Muscle layer of colon (tissue), 2 donors: ENCODE measurements around the gene TXNL1.
"Not testable (repeated sequence)": the region's sequence is repeated elsewhere in the genome, so short reads cannot be mapped to it uniquely, and the experiment has no call there.

ENCODE experiments used
- H3K27ac ChIP-seq: one replicate; pipeline ENCODE4 v1.7.0; 2013; ENCODE audit warnings: low read depth, mild to moderate bottlenecking, low read length, moderate library complexity
- H3K27me3 ChIP-seq, 2 donors: one replicate each; pipeline ENCODE4 v1.7.0; 2013; ENCODE audit warnings: low read length in 2 of 2, mild to moderate bottlenecking in 2 of 2; ENCODE audit not compliant: insufficient read depth in 2 of 2, control insufficient read depth in 1 of 2
- H3K36me3 ChIP-seq: one replicate; pipeline ENCODE4 v1.7.0; 2013; ENCODE audit warnings: mild to moderate bottlenecking, low read length; ENCODE audit not compliant: insufficient read depth
- H3K4me1 ChIP-seq: one replicate; pipeline ENCODE4 v1.7.0; 2013; ENCODE audit warnings: mild to moderate bottlenecking, low read length; ENCODE audit not compliant: insufficient read depth
- H3K4me3 ChIP-seq, 2 donors: one replicate each; pipeline ENCODE4 v1.7.0; 2013; ENCODE audit warnings: low read length in 2 of 2, low read depth in 1 of 2, mild to moderate bottlenecking in 1 of 2, moderate library complexity in 1 of 2
- H3K9ac ChIP-seq: one replicate; pipeline ENCODE4 v1.7.0; 2013; ENCODE audit warnings: low read length
- H3K9me3 ChIP-seq: one replicate; pipeline ENCODE4 v1.7.0; 2013; ENCODE audit warnings: mild to moderate bottlenecking, low read length
- donor health status: abdominal sarcoma.
- donor health status: Adenocarcinoma of cecum.

Gene TXNL1

DNA sequence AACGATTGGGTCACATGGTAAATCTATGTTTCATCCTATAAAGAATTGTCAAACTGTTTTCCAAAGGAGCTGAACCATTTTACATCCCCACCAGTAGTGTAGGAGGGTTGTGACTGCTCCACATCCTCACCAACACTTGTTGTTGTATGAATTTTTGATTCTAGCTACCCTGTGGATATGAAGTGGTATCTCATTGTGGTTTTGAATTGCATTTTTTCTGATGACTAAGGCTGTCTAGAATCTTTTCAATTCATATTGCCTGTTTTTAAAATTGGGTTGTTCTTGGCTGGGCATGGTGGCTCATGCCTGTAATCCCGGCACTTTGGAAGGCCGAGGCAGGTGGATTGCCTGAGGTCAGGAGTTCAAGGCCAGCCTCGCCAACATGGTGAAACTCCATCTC is 44.5 kb downstream of the TXNL1 start:
- H3K27ac ChIP-seq: no peak overlapping the region
- H3K4me3 ChIP-seq: no peak overlapping the region
- H3K9me3 ChIP-seq: no peaks in the 10 kb centered on the region
- no peaks in the 10 kb centered on the region for H3K27me3 ChIP-seq
- no peak overlapping the region for H3K9ac ChIP-seq
- H3K4me1 ChIP-seq: no peaks in the 10 kb centered on the region
- no peaks in the 10 kb centered on the region for H3K36me3 ChIP-seq

DNA sequence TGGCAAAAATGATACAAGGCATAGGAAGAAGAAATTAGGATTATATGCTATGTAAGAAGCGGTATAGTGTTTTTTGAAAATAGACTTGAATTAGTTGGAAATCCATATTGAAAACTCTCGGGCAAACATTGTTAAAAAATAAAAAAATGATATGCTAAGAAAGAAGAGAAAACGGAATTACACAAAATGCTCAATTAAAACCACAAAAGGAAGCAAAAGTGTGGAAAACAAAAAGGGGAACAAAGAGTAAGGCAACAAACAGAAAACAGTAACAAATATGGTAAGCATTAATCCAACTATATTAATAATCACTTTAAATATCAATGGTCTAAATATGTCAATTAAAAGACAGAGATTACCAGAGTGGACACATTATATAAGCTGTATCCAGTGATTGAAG is 58.4 kb downstream of the TXNL1 start:
- H3K9me3 ChIP-seq: no peaks in the 10 kb centered on the region
- H3K27me3 ChIP-seq: no peaks in the 10 kb centered on the region
- no peak overlapping the region for H3K27ac ChIP-seq
- H3K36me3 ChIP-seq: no peaks in the 10 kb centered on the region
- peaks cover 10% of the 10 kb centered on the region for H3K4me1 ChIP-seq
- no peak overlapping the region for H3K4me3 ChIP-seq
- H3K9ac ChIP-seq: no peak overlapping the region

DNA sequence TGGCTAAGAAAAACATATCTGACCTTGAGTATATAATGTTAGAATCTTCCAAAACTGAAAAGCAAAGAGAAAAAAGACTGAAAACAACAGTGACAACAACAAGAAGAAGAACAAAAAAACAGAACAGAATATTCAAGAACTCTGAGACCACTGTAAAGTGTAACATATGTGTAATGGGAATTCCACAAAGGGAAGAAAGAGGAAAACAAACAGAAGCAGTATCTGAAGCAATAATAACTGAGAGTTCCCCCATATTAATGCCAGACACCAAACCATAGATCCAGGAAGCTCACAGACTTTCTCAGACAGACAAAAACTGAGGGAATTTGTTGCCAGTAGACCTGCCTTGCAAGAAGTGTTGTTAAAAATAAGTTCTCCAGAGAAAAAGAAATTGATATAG is 58.9 kb downstream of the TXNL1 start:
- H3K9me3 ChIP-seq: no peaks in the 10 kb centered on the region
- no peak overlapping the region for H3K4me3 ChIP-seq
- no peaks in the 10 kb centered on the region for H3K36me3 ChIP-seq
- H3K9ac ChIP-seq: no peak overlapping the region
- H3K4me1 ChIP-seq: peaks cover 12% of the 10 kb centered on the region
- H3K27ac ChIP-seq: no peak overlapping the region
- no peaks in the 10 kb centered on the region for H3K27me3 ChIP-seq

DNA sequence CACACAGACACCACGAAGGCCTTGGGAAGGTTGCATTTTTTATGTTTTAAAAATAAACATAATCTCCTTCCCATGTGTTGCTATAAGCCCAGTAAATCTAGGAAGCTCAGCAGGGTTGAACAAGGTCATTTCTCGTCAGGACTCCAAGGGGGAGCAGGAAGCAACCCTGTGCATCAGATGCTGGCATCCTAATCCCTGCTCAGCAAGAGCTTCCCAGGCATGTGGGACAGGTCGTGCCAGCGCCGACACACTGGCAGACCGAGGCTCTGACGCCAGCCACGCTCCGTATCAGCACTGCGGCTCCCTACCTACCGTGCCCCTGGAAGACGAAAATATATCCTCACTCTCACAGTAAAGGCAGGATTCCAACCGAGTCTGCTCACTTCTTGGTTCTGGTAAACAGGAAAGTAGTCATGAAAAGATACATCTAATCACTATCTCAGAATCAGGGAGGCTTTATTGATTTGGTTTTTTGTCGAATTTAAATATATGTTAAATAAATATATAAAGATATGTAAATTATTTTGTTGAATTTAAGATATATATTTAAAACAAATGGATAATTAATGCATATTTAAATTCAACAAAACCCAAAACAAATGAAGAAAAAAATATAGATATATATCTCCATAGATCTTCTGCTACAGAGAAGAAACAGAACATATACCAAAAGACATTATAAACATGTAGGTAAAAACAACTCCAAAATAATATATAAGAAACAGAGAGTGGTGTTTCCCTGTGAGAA is 61.4 kb downstream of the TXNL1 start:
- no peaks in the 10 kb centered on the region for H3K9me3 ChIP-seq
- no peaks in the 10 kb centered on the region for H3K27me3 ChIP-seq
- H3K4me3 ChIP-seq: no peak overlapping the region
- no peak overlapping the region for H3K27ac ChIP-seq
- peaks cover 15% of the 10 kb centered on the region for H3K4me1 ChIP-seq
- H3K9ac ChIP-seq: no peak overlapping the region
- no peaks in the 10 kb centered on the region for H3K36me3 ChIP-seq

DNA sequence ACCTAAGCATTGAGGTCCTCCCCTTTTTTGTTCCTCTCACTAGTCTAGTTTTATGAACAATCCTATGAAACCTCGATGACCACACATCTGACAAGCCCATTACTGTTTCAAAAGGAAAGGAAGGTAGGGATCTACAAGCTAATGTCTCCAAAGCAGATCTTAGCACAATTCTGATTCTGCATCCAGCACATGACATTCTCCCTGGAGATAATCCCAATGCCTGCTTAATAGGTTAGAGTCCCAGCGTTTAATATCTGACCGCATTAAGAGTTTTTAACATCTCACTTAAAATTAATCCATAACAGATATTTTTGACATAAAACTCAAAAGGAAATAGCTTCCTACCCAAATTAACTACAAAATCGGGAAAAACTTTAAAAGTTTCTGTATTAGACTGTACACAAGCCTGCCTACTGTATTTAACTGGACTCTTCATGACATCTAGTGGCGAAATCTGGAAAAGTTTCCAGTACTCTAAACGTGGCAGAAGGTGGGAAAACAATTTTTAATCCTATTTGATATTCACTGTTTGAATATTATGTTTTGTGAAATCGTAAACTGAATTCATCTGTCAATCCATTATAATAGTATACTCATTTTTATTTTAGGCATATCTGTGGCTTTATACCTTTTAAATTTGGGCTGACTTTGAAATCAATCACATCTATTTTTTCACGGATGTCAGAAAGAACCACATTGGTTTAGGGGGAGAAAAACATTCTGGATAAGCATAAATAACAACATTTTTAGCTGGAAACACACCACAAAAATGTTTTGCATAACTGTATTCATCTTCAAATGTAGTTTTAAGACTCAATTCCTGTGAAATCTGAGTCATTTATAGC is 62.4 kb downstream of the TXNL1 start:
- H3K9ac ChIP-seq: no peak overlapping the region

DNA sequence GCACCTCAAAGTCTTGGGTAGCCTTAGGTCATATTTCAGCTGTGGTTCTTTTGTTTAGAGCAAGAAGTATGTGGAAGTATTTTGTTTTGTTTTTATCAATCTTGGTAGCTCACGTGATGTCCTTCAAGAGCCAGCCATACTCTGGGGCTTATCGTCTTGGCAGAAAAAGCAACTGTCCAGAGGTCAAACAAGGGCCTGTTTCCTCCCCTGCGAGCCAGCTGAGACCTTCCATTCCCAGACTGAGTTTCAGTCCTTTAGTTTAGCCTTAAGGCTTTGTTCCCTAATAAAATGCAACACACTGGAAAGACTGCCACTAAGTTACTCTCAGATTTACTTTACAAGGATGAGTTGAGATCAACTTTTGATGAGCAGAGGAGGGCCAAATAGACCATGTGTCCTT is 63.5 kb downstream of the TXNL1 start:
- H3K9ac ChIP-seq: no peak overlapping the region
- H3K27ac ChIP-seq: no peak overlapping the region
- no peak overlapping the region for H3K4me3 ChIP-seq
- no peaks in the 10 kb centered on the region for H3K36me3 ChIP-seq
- H3K4me1 ChIP-seq: peaks cover 15% of the 10 kb centered on the region
- no peaks in the 10 kb centered on the region for H3K9me3 ChIP-seq
- no peaks in the 10 kb centered on the region for H3K27me3 ChIP-seq

More for the DNA sequence above, 62.4 kb downstream of the TXNL1 start:
- H3K4me3 ChIP-seq: no peak overlapping the region
- H3K9me3 ChIP-seq: no peaks in the 10 kb centered on the region
- H3K4me1 ChIP-seq: peaks cover 15% of the 10 kb centered on the region
- no peaks in the 10 kb centered on the region for H3K27me3 ChIP-seq
- H3K27ac ChIP-seq: no peak overlapping the region
- no peaks in the 10 kb centered on the region for H3K36me3 ChIP-seq

DNA sequence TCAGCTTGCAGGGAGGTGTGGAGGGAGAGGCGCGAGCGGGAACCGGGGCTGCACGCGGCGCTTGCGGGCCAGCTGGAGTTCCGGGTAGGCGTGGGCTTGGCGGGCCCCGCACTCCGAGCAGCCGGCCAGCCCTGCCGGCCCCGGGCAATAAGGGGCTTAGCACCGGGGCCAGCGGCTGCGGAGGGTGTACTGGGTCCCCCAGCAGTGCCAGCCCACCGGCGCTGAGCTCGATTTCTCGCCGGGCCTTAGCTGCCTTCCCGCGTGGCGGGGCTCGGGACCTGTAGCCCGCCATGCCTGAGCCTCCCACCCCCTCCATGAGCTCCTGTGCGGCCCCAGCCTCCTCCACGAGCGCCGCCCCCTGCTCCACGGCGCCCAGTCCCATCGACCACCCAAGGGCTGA is 66.1 kb downstream of the TXNL1 start:
- H3K4me1 ChIP-seq: peaks cover 15% of the 10 kb centered on the region
- not testable (repeated sequence) for H3K27me3 ChIP-seq, H3K27ac ChIP-seq, H3K9me3 ChIP-seq, H3K9ac ChIP-seq, H3K36me3 ChIP-seq, H3K4me3 ChIP-seq

DNA sequence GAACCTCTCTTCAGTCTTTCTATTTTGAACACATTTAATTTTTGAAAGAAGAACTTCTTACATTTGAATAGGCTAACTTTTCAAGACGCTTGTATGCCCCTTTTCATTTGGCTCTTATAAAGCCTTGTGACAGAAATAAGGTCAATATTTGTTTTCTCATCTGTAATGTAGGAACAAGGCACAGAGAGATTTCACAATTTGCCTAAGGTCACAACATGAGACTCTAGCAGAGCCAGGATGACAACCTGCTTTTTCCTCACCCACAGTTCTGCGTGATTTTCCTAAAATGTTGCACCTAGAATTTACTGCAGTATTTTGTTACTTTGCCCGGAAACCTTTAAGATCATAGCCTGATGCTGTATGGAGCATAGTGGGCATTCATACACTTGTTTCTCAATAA is 67.4 kb downstream of the TXNL1 start:
- no peak overlapping the region for H3K9ac ChIP-seq
- no peak overlapping the region for H3K27ac ChIP-seq
- peaks cover 15% of the 10 kb centered on the region for H3K4me1 ChIP-seq
- no peaks in the 10 kb centered on the region for H3K9me3 ChIP-seq
- no peak overlapping the region for H3K4me3 ChIP-seq
- no peaks in the 10 kb centered on the region for H3K36me3 ChIP-seq
- no peaks in the 10 kb centered on the region for H3K27me3 ChIP-seq

DNA sequence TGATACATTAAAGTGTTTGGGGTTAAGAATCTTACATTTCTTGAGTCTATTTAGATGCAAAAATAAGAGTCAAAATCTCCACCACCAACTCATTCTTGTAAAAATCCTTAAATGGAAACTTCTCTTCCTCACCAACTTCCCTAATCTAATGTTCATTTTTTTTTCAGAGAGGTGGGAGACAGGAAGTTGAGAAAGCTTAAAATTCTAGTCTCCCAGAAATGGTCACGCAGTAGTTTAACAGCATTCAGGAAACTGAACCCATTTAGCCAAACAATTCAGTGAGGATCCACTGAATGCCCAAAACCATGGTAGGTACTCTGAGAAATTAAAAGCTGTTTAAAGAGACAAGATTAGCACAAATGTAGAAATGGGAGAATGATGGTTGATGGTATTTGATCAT is 69.0 kb downstream of the TXNL1 start:
- Histone ChIP-seq H3K4me3 (no peak overlapping the region), H3K27ac (no peak overlapping the region), H3K4me1 (peaks cover 3% of the 10 kb centered on the region), H3K9ac (no peak overlapping the region), H3K36me3 (no peaks in the 10 kb centered on the region), H3K9me3 (no peaks in the 10 kb centered on the region), H3K27me3 (no peaks in the 10 kb centered on the region)

DNA sequence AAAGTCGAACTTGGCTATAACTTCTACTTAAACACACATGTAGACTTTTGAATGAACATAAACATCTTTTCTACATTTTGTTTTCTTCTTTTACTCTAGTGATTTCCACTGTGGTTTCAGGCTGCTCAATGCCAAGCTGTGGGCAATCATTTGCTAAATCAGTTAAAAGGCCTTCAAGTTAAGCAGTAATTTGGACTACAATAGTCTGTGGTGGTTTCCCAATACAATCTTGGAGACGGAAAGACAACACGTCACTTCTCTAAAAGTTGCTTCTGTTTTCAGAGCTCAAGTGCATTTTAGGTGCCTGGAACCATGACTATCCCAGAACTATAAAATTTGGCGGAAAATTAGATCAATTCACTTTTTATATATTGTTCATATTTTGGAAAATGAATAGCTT is 69.4 kb downstream of the TXNL1 start:
- no peak overlapping the region for H3K4me3 ChIP-seq
- no peak overlapping the region for H3K27ac ChIP-seq
- H3K9ac ChIP-seq: no peak overlapping the region
- H3K36me3 ChIP-seq: no peaks in the 10 kb centered on the region
- no peaks in the 10 kb centered on the region for H3K4me1 ChIP-seq
- no peaks in the 10 kb centered on the region for H3K9me3 ChIP-seq
- H3K27me3 ChIP-seq: no peaks in the 10 kb centered on the region

DNA sequence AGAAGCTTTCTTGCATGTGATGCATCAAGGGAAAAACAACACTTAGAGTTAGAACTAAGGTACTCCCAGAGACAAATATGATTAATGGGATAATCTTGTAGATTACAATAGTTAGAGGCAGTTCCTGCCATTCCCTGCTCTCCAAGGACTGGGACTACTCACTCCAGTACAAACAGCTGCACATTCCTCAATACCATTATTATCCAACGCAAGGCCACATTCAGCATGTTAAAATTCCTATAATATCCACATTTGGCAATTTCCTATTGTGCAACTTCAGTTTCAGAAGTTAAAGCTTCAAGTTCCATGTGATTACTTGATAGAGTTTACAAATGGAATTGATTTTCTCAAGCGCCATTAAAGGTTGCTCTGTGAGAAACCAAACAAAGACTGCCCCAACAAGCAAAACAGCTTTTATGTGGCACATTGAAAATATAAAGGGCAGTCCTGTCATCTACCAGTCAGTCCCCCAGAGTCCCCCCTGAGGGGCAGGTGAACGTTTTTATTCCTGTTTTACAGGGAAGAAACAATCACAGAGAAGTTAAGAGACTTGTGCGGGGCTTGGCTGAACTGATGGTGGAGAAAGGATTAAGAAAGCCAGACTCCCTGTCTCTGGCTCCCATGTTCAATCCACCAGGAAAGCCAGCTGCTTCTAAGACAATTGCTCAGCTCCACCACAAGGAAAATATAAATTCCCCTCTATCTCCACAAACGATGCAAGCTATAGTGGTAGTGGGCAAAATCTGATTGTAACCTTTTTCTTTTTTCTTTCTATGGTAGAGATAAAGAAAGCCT is 72.6 kb downstream of the TXNL1 start:
- H3K27ac ChIP-seq: no peak overlapping the region
- H3K27me3 ChIP-seq: no peaks in the 10 kb centered on the region
- no peaks in the 10 kb centered on the region for H3K9me3 ChIP-seq
- H3K9ac ChIP-seq: no peak overlapping the region
- H3K4me1 ChIP-seq: no peaks in the 10 kb centered on the region
- H3K4me3 ChIP-seq: no peak overlapping the region
- no peaks in the 10 kb centered on the region for H3K36me3 ChIP-seq
